HG03378 (cell line): Measurements from ENCODE around the gene GKAP1.
"Not testable (repeated sequence)": the region's sequence is repeated elsewhere in the genome, so short reads cannot be mapped to it uniquely, and the experiment has no call there.

Source experiments
- ATAC-seq: cut with Tn5 transposase; IDR thresholded peaks from one replicate; pipeline ENCODE4 v1.9.1; 2021; ENCODE audit warnings: mild to moderate bottlenecking, moderate library complexity; ENCODE audit not compliant: unreplicated experiment

GKAP1 gene

GRCh38 chr9:83817356-83818278 lies at the start of gene GKAP1:
Gene GKAP1, minus strand, starts transcription at chr9:83817769. Its CDS starts 11,252 bp downstream, at chr9:83806517.
- peak; percentile 68 for ATAC-seq

- peak; percentile 83 for ATAC-seq
Observed at GRCh38 chr9:83849895-83850294, 32.3 kb upstream of the GKAP1 start.

- not testable (repeated sequence) for ATAC-seq
Observed at GRCh38 chr9:83837070-83837643, 19.6 kb upstream of the GKAP1 start.

- ATAC-seq, result not testable (repeated sequence)
Observed at GRCh38 chr9:83830426-83831071, 13.0 kb upstream of the GKAP1 start.

- ATAC-seq, result not testable (repeated sequence)
Observed at GRCh38 chr9:83824986-83825623, 7.5 kb upstream of the GKAP1 start.

- not testable (repeated sequence) for ATAC-seq
Observed at GRCh38 chr9:83817011-83817355, 586 bp downstream of the GKAP1 start.

GRCh38 chr9:83815120-83815519 lies 2.4 kb downstream of the GKAP1 start:
- ATAC-seq, result not testable (repeated sequence)

- ATAC-seq, result not testable (repeated sequence)
Observed at GRCh38 chr9:83809213-83809612, 8.4 kb downstream of the GKAP1 start.

- not testable (repeated sequence) for ATAC-seq
Observed at GRCh38 chr9:83804454-83804853, 13.1 kb downstream of the GKAP1 start.

- not testable (repeated sequence) for ATAC-seq
Observed at GRCh38 chr9:83803941-83804340, 13.6 kb downstream of the GKAP1 start.

- ATAC-seq, result no peak
Observed at GRCh38 chr9:83800236-83801033, 17.1 kb downstream of the GKAP1 start.

GRCh38 chr9:83794051-83794450 lies 23.5 kb downstream of the GKAP1 start:
- ATAC-seq, result no peak

GRCh38 chr9:83792746-83793145 lies 24.8 kb downstream of the GKAP1 start:
- no peak for ATAC-seq

GRCh38 chr9:83778164-83778563 lies 39.4 kb downstream of the GKAP1 start:
- ATAC-seq, result no peak

- ATAC-seq, result no peak
Observed at GRCh38 chr9:83775932-83776331, 41.6 kb downstream of the GKAP1 start.

GRCh38 chr9:83772860-83773259 lies 44.7 kb downstream of the GKAP1 start:
- no peak for ATAC-seq

GRCh38 chr9:83765376-83765775 lies 52.2 kb downstream of the GKAP1 start:
- ATAC-seq, result no peak

- ATAC-seq, result peak; percentile 88
Observed at GRCh38 chr9:83754383-83754977, 63.1 kb downstream of the GKAP1 start.

- ATAC-seq, result no peak
Observed at GRCh38 chr9:83749706-83750105, 67.9 kb downstream of the GKAP1 start.

- ATAC-seq, result no peak
Observed at GRCh38 chr9:83744206-83744605, 73.4 kb downstream of the GKAP1 start.
